Spleen (tissue), 7 donors: Measurements from ENCODE around the gene WLS.

Experiments
- POLR2A ChIP-seq, 3 donors: fragments of 450-650 bp; IDR thresholded peaks; one replicate each; pipeline ENCODE4 v1.5.1; 2017; ENCODE audit warnings: antibody characterized with exemption in 3 of 3, mild to moderate bottlenecking in 1 of 3
- POLR2AphosphoS5 ChIP-seq, 3 donors: sonication (generic); formaldehyde crosslinking; IDR thresholded peaks; one replicate each; pipeline ENCODE4 v1.5.1; 2017; ENCODE audit warnings: antibody characterized with exemption in 3 of 3
- TF ChIP-seq, protein P1 (sequence below), 11 experiments: fragments of 200-600 bp in 7 of 11; fragments of 450-650 bp in 4 of 11; sonication (generic) in 4 of 11; IDR thresholded peaks in 8 of 11; conservative IDR thresholded peaks in 3 of 11; 1 replicate in 7 of 11; 2 replicates in 4 of 11; pipeline versions ENCODE4 v1.4.0 to v1.8.0; 2016 to 2021; ENCODE audit warnings: antibody characterized with exemption in 11 of 11, inconsistent platforms in 4 of 11, mild to moderate bottlenecking in 1 of 11
- donor health status: DM: no; HTN: no; CAD: no; lungs with moderate emphysema.
- donor health status: DM: no; HTN: no; CAD: no.
- donor health status: DM: no; HTN: no; CAD: no.

DNA sequence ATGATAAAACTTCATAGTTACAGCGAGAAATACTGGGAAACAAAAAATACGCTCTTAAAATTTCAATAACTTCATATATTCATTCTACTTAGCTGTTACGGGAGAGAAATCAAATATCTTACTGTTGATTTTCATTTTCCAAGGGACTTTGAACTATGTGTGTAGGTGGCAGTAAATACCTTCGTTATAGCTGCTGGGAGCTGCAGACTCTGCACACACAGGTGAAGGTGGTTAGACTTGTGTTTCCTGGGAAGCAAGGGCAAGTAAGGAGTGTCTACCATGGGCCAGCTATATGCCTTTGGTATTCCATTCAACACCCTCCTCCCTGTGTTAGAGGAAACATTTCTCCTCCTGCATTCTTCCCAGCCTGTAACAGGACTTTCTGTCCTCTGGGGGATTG lies 130.5 kb downstream of the WLS start:
- TF ChIP-seq, protein P1, sequence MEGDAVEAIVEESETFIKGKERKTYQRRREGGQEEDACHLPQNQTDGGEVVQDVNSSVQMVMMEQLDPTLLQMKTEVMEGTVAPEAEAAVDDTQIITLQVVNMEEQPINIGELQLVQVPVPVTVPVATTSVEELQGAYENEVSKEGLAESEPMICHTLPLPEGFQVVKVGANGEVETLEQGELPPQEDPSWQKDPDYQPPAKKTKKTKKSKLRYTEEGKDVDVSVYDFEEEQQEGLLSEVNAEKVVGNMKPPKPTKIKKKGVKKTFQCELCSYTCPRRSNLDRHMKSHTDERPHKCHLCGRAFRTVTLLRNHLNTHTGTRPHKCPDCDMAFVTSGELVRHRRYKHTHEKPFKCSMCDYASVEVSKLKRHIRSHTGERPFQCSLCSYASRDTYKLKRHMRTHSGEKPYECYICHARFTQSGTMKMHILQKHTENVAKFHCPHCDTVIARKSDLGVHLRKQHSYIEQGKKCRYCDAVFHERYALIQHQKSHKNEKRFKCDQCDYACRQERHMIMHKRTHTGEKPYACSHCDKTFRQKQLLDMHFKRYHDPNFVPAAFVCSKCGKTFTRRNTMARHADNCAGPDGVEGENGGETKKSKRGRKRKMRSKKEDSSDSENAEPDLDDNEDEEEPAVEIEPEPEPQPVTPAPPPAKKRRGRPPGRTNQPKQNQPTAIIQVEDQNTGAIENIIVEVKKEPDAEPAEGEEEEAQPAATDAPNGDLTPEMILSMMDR (IDR thresholded peaks at IDR 0.05 in 8 of 11, conservative IDR thresholded peaks at IDR 0.05 in 3 of 11): no peak
- TF ChIP-seq POLR2A (IDR thresholded peaks at IDR 0.05) (no peak), POLR2AphosphoS5 (IDR thresholded peaks at IDR 0.05) (no peak)
